Natural killer cell treated with Interleukin-12 subunit alpha and Interleukin-12 subunit beta and Interleukin-15 and Interleukin-18, amount 100 ng/mL, for 72 hours (primary cell): Measurements from ENCODE around the gene CAV2. TPM values are rescaled to one million over a fixed set of nuclear protein-coding genes. Genes with fewer than 3 reads are reported as not detected.
"Not testable (repeated sequence)": the region's sequence is repeated elsewhere in the genome, so short reads cannot be mapped to it uniquely, and the experiment has no call there.

ENCODE experiments used
- ATAC-seq, 2 donors: fragments of 150-1000 bp; cut with Tn5 transposase in 1 of 2; sonication (Bioruptor Pico), chemical (Tn5 transposase) in 1 of 2; 2 replicates each; pipeline ENCODE4 v1.10.0; 2021
- DNase-seq: peaks from one replicate; pipeline ENCODE4 v3.0.0; 2022; ENCODE audit warnings: low spot score
- H3K27ac Mint-ChIP-seq, 2 donors: 1 replicate in 1 of 2; 2 replicates in 1 of 2; pipeline ENCODE4 v1.8.0; 2022; ENCODE audit warnings: mixed read lengths in 2 of 2, mild to moderate bottlenecking in 1 of 2, moderate library complexity in 1 of 2
- H3K27me3 Mint-ChIP-seq, 2 donors: 1 replicate in 1 of 2; 2 replicates in 1 of 2; pipeline ENCODE4 v1.8.0; 2022; ENCODE audit warnings: mixed read lengths in 2 of 2
- H3K36me3 Mint-ChIP-seq: one replicate; pipeline ENCODE4 v1.8.0; 2022; ENCODE audit warnings: mixed read lengths
- H3K4me1 Mint-ChIP-seq, 2 donors: 1 replicate in 1 of 2; 2 replicates in 1 of 2; pipeline ENCODE4 v1.8.0; 2022; ENCODE audit warnings: low read depth in 2 of 2, mixed read lengths in 2 of 2, mild to moderate bottlenecking in 1 of 2
- H3K4me3 Mint-ChIP-seq: one replicate; pipeline ENCODE4 v1.8.0; 2022; ENCODE audit warnings: mixed read lengths
- H3K9me3 Mint-ChIP-seq: 2 replicates; pipeline ENCODE4 v1.8.0; 2022; ENCODE audit warnings: mixed read lengths
- total RNA-seq, 2 donors: library from RNA; stranded (reverse); gene quantifications; one replicate each; pipeline ENCODE4 v1.2.3, GENCODE V29; 2022

Gene CAV2
- total RNA-seq, 2 donors from 2014 or later: not detected

DNA sequence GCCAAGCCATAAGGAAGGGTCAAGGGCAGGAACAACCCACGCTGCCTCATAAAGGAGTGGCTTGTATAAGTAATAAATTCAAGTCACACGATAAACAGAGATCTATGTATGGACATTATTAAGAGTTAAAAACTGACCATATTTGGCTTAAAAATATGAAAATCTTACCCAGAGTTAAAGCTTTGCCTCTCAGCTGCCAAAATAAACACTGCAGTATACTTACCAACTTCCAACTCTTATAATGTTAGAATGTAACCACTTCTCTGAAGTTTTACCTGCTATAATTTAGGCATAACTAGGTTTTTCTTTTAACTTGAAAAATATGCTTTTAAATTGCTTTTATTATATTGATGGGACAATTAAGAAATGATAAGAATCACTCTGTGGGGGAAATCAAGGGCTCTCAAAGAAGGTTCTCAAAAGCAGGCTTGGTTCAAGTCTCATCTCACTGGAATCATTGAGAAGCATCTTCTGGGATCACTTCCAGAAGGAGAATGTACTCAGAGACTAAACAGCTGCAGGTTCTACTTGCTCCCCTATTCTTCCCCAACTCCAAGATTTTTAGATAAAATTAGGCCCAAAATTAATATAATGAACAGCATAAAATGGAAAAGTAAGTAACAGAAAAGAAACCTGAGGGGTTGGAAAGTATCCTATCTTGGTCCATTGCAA, 16.1 kb upstream of the CAV2 start:
- ATAC-seq: no peak
- Mint-ChIP-seq H3K4me1 (peaks cover 0 to 4% of the 10 kb centered on the region in 2 donors), H3K27me3 (peaks cover 23 to 34% of the 10 kb centered on the region in 2 donors), H3K4me3 (no peak overlapping the region), H3K36me3 (no peaks in the 10 kb centered on the region), H3K27ac (no peak overlapping the region), H3K9me3 (no peaks in the 10 kb centered on the region)
- no peak for DNase-seq

GRCh38 chr7:116484389-116484788, 15.1 kb upstream of the CAV2 start:
- not testable (repeated sequence) for H3K27ac Mint-ChIP-seq, H3K9me3 Mint-ChIP-seq, H3K4me1 Mint-ChIP-seq, DNase-seq, ATAC-seq, H3K4me3 Mint-ChIP-seq, H3K36me3 Mint-ChIP-seq
- H3K27me3 Mint-ChIP-seq: peaks cover 23 to 34% of the 10 kb centered on the region in 2 donors

DNA sequence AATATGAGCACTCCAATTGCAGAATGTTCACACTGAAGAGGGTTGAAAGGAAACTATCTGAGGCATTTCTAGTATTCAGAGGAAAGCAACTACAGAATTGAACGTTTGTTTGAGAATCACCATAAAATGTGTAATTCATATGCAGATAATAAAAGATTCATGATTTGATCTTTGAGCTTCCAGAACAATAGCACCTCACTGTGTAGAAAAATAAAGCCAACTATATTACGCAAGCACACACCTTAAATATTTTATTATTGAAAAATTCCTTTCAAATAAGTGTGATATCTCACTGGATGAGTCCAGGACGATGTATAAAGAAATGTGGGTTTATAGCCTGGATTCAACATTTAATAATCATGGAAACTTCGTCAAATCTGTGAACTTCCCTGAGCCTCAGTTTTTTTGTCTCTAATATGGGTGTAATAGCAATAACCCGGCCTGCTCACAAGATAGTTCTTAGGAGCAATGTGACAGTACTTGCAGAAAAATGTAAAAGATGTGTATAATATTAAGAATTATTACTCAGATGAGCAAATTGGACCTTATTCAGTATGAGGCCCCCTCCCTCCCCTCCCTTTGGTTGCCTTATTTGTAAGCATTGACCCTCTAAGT, 11.5 kb upstream of the CAV2 start:
- Mint-ChIP-seq H3K4me1 (no peaks in the 10 kb centered on the region), H3K9me3 (no peaks in the 10 kb centered on the region), H3K27me3 (peaks cover 26 to 44% of the 10 kb centered on the region in 2 donors), H3K36me3 (no peaks in the 10 kb centered on the region), H3K27ac (no peak overlapping the region), H3K4me3 (no peak overlapping the region)
- DNase-seq: no peak
- ATAC-seq: no peak

GRCh38 chr7:116490351-116490750, 9.2 kb upstream of the CAV2 start:
- H3K9me3 Mint-ChIP-seq: no peaks in the 10 kb centered on the region
- H3K4me1 Mint-ChIP-seq: no peaks in the 10 kb centered on the region
- DNase-seq (no peak), ATAC-seq (no peak)
- no peak overlapping the region for H3K4me3 Mint-ChIP-seq
- no peaks in the 10 kb centered on the region for H3K36me3 Mint-ChIP-seq
- peaks cover 22 to 36% of the 10 kb centered on the region in 2 donors for H3K27me3 Mint-ChIP-seq
- H3K27ac Mint-ChIP-seq: no peak overlapping the region

DNA sequence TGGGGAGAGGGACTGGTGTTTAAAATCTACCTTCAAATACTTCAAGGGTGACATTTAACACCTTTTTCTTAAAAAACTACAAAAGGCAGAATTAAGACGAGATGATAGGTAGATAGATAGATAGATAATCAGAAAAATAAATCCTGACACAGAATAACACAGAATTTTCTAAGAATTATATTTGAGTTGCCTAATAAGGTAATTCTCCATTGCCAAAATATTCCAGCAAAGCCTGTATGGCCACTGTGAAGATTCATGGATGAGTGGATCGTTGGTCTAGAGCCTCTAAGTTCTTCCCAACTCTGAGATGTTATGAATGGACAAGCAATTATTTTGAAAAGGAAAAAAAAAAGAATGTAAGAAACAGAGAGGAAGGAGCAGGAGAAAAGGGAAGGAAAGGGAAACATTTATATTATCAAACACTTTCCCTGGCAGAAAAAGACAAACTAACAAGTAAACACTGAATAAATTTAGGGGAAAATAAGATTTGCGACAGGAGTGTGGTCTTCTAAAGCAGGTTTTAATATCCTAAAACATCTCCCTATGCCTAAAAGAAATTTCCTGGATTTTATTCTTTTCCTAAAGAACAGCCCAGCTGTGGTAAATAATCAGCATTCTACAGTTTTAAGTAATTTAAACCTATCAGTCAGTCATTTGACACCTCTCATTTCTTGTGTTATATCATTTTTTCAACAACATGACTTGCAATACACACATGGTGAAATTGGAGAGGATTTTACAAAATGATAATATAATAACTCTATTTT, 7.5 kb upstream of the CAV2 start:
- Mint-ChIP-seq H3K9me3 (no peaks in the 10 kb centered on the region), H3K27me3 (peaks cover 21 to 25% of the 10 kb centered on the region in 2 donors), H3K4me3 (no peak overlapping the region), H3K4me1 (no peaks in the 10 kb centered on the region), H3K36me3 (no peaks in the 10 kb centered on the region), H3K27ac (no peak overlapping the region)
- DNase-seq (no peak), ATAC-seq (no peak)

DNA sequence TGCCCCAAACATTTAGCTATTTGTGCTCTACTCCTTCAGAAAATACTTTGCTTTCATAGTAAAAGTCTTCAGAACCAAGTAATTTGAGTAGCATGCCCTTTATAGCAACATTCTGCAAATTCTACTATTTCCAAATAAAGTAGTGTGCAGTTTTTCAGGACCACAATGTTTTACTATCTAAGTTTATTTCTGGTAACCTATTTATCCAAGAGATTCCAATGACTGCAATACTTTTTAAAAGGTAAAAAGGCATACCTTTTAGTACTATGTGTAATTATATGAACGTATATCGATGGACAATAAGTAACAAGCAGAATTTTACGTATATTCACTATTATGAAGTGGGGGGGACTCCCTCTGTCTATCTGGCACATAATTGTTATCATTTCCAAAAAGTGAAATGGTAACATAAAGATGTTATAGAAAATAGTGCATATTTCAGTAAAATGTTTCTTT, 6.9 kb upstream of the CAV2 start:
- no peaks in the 10 kb centered on the region for H3K9me3 Mint-ChIP-seq
- H3K4me1 Mint-ChIP-seq: no peaks in the 10 kb centered on the region
- H3K4me3 Mint-ChIP-seq: no peak overlapping the region
- no peak overlapping the region for H3K27ac Mint-ChIP-seq
- peaks cover 24 to 27% of the 10 kb centered on the region in 2 donors for H3K27me3 Mint-ChIP-seq
- DNase-seq (no peak), ATAC-seq (no peak)
- H3K36me3 Mint-ChIP-seq: no peaks in the 10 kb centered on the region

DNA sequence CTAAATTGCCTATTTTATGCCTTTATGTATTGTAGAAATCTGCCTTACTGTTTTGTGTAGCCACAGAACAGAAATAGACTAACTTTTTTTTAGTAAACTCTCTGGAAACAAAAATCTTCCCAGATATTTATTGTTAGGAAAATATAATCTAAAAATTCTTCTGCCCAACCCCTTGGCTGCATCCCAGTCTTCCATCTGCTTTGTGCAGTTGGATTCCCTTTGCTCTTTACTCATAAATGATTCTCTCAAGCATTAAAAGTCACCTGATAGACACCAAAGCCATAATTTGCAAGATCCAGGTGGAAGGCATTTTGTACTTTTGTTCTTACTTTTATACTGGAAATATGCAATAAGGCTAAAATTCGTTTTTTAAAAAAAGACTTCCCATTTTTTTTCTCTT, 6.1 kb upstream of the CAV2 start:
- H3K36me3 Mint-ChIP-seq: no peaks in the 10 kb centered on the region
- H3K9me3 Mint-ChIP-seq: no peaks in the 10 kb centered on the region
- H3K27ac Mint-ChIP-seq: no peak overlapping the region
- peaks cover 30 to 35% of the 10 kb centered on the region in 2 donors for H3K27me3 Mint-ChIP-seq
- DNase-seq (no peak), ATAC-seq (no peak)
- H3K4me3 Mint-ChIP-seq: no peak overlapping the region
- H3K4me1 Mint-ChIP-seq: no peaks in the 10 kb centered on the region

DNA sequence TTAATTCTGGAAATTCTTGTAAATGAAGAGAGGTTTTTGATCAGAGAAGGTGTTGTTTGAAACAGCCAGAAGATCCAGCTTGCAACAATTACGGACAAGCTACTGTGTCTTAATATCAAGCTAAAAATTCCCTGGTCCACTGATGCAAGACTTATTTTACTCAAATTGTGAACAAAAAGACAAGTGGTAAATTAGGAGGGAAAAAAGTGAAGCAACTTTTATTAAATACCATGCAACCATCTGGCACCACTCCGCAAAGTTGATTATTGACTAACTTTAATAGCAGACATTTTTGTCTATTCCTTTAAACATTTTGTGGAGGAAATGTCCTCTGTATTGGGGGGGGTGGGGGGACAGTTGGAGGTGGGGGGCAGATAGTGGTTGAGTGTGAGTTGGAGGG, 5.1 kb upstream of the CAV2 start:
- H3K27me3 Mint-ChIP-seq: peaks cover 33 to 42% of the 10 kb centered on the region in 2 donors

GRCh38 chr7:116495736-116496135, 3.8 kb upstream of the CAV2 start:
- Mint-ChIP-seq H3K4me1 (peaks cover 8 to 12% of the 10 kb centered on the region in 2 donors), H3K4me3 (no peak overlapping the region), H3K27me3 (peaks cover 33 to 39% of the 10 kb centered on the region in 2 donors), H3K36me3 (no peaks in the 10 kb centered on the region), H3K27ac (no peak overlapping the region), H3K9me3 (no peaks in the 10 kb centered on the region)
- no peak for ATAC-seq
- DNase-seq: no peak

More for the DNA sequence above, 5.1 kb upstream of the CAV2 start:
- DNase-seq (no peak), ATAC-seq (no peak)
- no peaks in the 10 kb centered on the region for H3K9me3 Mint-ChIP-seq
- no peak overlapping the region for H3K4me3 Mint-ChIP-seq
- H3K4me1 Mint-ChIP-seq: peaks cover 0 to 3% of the 10 kb centered on the region in 2 donors
- no peaks in the 10 kb centered on the region for H3K36me3 Mint-ChIP-seq
- H3K27ac Mint-ChIP-seq: no peak overlapping the region

DNA sequence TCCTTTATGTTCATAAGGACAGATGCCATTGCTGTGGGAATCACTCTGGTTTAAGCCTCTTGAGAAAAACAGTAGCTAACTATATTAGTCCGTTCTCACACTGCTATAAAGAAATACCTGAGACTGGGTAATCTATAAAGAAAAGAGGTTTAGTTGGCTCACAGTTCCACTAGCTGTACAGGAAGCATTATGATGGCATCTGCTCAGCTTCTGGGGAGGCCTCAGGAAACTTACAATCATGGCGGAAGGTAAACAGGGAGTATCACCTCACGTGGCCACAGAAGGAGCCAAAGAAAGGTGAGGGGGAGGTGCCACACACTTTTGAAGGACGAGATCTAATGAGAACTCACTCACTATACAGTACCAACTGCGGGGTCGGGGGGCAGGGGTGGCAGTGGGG, 2.9 kb upstream of the CAV2 start:
- ATAC-seq (no peak), DNase-seq (no peak)
- H3K4me1 Mint-ChIP-seq: peaks cover 10 to 13% of the 10 kb centered on the region in 2 donors
- H3K36me3 Mint-ChIP-seq: no peaks in the 10 kb centered on the region
- H3K9me3 Mint-ChIP-seq: no peaks in the 10 kb centered on the region
- no peak overlapping the region for H3K27ac Mint-ChIP-seq
- peaks cover 33 to 39% of the 10 kb centered on the region in 2 donors for H3K27me3 Mint-ChIP-seq
- no peak overlapping the region for H3K4me3 Mint-ChIP-seq

- H3K4me3 Mint-ChIP-seq: no peak overlapping the region
- H3K27ac Mint-ChIP-seq: no peak overlapping the region
- ATAC-seq: no peak
- H3K9me3 Mint-ChIP-seq: no peaks in the 10 kb centered on the region
- no peak for DNase-seq
- H3K4me1 Mint-ChIP-seq: peaks cover 10 to 13% of the 10 kb centered on the region in 2 donors
- H3K36me3 Mint-ChIP-seq: no peaks in the 10 kb centered on the region
- H3K27me3 Mint-ChIP-seq: peaks cover 32 to 37% of the 10 kb centered on the region in 2 donors
These were observed 1.8 kb upstream of the CAV2 start for GRCh38 chr7:116497708-116498107.

DNA sequence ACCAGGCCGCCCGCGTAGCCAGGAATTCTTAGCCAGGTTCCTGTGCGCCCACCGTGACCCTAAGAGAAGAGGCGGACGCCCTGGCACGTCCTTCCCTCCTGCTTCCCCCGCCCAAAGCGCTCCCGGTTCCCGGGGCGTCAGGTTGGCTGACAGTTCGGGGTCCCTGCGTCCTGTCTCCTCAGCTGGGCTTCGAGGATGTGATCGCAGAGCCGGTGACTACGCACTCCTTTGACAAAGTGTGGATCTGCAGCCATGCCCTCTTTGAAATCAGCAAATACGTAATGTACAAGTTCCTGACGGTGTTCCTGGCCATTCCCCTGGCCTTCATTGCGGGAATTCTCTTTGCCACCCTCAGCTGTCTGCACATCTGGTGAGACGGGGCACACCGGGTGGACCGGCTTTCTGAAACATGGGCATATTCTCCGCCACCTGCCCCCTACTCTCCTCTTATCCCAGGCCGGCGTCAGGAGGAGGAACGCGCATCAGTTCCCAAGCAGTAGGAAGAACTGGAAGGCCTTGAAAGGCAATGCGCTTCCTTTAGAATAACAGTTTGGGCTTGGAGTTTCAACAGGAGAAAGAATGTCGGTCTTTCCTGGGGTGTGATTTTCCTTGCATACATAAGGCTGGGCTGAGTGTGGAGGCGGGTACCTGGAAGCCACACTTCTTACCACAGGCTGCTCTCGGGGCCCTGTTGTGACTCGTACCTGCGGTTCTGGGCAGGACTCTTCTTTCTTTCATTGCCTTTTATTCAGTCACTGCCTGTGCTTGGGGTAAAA, 728 bp downstream of the CAV2 start:
- Mint-ChIP-seq H3K27me3 (peaks cover 42 to 50% of the 10 kb centered on the region in 2 donors), H3K27ac (no peak overlapping the region), H3K36me3 (no peaks in the 10 kb centered on the region), H3K4me3 (peak overlapping the region; percentile 74), H3K9me3 (no peaks in the 10 kb centered on the region), H3K4me1 (peaks cover 10 to 13% of the 10 kb centered on the region in 2 donors)
- ATAC-seq: peak in 1 of 2 donors; percentile 68
- no peak for DNase-seq

DNA sequence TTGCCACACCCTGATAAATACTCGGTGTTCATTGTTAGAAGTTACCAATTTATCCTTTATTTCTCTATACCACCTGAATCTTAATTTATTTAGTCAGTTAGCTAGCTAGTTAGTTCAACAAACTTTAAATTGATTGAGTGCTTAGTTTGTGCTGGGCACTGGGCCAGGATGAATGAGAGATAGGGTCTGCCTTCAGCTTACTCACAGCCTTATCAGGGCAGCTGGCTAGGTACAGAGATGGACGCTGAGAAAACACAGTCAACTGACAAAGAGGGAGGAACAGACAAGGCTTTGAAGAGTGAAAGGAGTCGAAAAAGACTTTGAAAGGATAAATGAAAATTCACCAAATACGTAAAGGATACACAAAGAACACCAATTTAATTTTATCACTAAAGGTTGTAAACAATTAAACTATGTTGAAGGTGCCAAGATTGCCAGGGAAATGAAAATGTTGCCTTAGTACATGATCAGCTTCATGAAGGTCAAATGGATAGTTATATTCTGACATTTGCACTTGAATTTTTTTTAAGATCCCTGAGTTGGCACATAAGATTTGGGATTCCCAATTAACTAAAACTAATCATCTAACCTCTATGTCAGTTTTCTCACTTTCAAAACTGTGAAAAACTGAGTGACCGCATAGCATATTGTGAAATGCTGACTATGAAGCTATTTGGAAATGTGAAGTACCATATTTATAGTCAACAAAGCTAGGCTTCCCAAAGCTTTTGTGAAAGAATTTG, 2.1 kb downstream of the CAV2 start:
- H3K9me3 Mint-ChIP-seq: no peaks in the 10 kb centered on the region
- peaks cover 10 to 13% of the 10 kb centered on the region in 2 donors for H3K4me1 Mint-ChIP-seq
- H3K27me3 Mint-ChIP-seq: peaks cover 43 to 58% of the 10 kb centered on the region in 2 donors
- H3K27ac Mint-ChIP-seq: no peak overlapping the region
- no peaks in the 10 kb centered on the region for H3K36me3 Mint-ChIP-seq
- no peak for DNase-seq
- ATAC-seq: no peak
- peak overlapping the region; percentile 23 for H3K4me3 Mint-ChIP-seq
